D721Med (cell line): ENCODE data around the gene SYNPR.

Source experiments
- DNase-seq: peaks from one replicate; pipeline ENCODE4 v3.0.0; 2011; ENCODE audit warnings: low spot score; ENCODE audit not compliant: insufficient read length
- FAIRE-seq: peaks from 2 replicates; lab custom pipeline; 2011; peaks lifted over from hg19 to GRCh38; lab: Jason Lieb, UNC
- TF ChIP-seq, protein P1 (sequence below): IDR thresholded peaks from 2 replicates; pipeline ENCODE4 v1.5.1; 2012; ENCODE audit warnings: mild to moderate bottlenecking, control low read depth; ENCODE audit not compliant: insufficient read depth; ENCODE audit errors: missing control alignments

Gene SYNPR

DNA sequence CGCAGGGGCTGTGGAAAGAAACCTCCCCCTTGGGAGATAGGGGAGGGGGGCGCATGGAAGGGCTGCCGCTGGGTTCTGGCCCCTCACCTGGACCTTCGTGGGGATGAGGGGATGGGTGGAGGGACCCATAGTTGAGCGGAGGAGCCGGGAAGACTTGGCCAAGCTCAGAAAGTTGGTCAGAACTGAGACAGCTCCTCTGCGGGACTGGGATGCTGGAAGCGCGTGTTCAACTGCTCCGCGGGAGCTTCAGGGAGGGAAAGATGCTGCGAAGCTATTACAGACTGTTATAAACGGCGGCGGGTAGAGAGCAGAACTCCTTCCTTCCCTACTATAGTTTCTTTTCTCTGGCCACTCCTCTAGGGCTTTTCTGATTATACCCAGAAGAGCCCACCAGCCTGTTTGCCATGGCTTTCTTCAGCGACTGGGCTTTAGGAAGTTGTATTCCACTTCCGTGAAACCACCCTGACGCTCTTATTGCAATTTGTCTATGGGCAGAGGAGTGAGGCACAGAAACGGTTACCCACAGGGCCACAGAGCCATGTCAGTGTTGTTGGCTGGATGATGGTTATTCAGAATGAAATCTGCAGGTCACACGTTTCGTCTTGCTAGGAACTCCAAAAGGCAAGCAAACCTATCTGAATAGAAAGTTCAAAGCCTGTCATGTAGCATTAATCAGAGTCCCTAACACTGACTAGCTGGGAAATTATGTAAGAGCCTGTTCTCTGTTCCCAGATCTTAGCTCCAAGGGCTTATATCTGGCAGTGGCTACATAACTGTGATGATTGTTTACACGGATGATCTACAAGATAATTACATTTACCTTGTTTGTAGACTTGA is 1.1 kb downstream of the SYNPR start:
- TF ChIP-seq, protein P1, sequence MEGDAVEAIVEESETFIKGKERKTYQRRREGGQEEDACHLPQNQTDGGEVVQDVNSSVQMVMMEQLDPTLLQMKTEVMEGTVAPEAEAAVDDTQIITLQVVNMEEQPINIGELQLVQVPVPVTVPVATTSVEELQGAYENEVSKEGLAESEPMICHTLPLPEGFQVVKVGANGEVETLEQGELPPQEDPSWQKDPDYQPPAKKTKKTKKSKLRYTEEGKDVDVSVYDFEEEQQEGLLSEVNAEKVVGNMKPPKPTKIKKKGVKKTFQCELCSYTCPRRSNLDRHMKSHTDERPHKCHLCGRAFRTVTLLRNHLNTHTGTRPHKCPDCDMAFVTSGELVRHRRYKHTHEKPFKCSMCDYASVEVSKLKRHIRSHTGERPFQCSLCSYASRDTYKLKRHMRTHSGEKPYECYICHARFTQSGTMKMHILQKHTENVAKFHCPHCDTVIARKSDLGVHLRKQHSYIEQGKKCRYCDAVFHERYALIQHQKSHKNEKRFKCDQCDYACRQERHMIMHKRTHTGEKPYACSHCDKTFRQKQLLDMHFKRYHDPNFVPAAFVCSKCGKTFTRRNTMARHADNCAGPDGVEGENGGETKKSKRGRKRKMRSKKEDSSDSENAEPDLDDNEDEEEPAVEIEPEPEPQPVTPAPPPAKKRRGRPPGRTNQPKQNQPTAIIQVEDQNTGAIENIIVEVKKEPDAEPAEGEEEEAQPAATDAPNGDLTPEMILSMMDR = no peak
- no peak for DNase-seq
- FAIRE-seq = no peak

DNA sequence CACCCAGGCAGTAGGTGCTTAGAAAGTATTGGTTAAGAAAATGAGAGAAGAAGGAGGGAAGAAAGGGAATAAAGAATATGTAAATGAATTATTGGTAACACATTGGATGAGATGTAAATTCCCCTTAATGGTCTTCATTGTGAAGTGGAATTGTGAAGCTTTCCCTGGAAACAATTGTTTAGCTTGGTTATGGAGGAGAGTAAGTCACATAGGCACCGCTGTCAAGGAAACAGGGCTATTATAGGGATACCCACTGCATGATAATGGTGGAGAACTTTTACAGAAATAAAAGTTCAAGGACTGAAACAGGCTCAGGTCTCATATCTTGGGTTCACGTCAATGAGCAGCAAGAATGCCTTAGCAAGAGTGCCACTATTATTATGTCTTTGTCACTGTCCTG is 9.5 kb downstream of the SYNPR start:
- TF ChIP-seq, protein P1 = no peak
- FAIRE-seq = no peak

DNA sequence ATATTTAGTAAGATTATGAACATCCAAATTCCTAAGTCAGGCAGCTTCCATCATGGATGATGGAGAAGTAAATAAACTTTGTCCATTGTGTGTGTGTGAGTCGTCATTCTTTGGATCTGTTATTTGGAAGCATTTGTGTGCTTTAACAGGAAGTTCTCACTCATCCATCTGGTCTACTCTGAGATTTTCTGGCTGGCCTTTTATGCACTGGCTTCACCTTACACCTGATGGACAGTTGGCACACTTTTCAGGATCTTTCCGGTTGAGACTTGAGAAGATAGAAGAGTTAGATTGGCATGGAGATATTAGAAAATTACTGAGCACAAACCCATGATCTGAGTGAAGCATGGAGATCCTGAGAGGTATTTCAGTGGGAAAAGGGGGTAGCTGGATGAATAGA is 12.6 kb downstream of the SYNPR start:
- DNase-seq (no peak), FAIRE-seq (no peak)

More for the DNA sequence above, 9.5 kb downstream of the SYNPR start:
- no peak for DNase-seq

DNA sequence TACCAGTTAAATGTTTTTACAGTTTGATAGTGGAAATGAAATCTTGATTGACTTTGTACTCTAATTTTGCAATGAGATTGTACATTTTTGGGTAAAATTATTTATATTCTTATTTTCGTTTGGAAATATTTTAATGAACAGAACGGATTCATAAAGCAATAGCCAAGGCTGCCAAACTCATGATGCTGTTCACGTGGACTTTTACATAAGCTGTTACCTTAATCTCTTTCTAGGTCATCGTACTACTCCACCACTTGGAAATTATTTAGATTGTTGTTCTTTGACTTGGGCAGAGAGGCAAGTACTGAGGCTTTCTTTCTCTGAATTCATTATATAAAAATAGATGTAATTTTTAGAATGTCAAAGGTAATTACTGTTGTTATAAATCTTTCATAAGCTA is 16.2 kb downstream of the SYNPR start:
- DNase-seq (no peak), FAIRE-seq (no peak)
- TF ChIP-seq, protein P1 = no peak

More for the DNA sequence above, 12.6 kb downstream of the SYNPR start:
- TF ChIP-seq, protein P1 = no peak

DNA sequence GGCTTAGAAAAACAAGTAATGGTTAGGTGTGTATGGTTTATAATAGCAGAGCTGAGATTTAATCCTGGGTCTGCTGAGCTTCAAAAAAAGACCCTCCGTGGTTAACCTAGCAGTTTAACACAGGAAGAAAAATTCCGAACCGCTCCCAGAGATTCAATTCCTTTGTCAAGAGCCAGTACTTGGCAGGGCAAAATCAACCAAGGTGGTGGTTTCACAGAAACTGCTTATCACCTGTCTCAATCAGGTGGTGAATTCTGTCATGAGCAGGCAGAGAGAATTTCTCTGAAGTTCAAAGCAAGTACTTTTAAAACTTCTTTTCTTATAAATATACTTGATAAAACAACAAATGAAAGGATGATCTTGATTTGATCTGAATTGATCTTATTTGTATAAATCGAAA is 17.2 kb downstream of the SYNPR start:
- FAIRE-seq (no peak), DNase-seq (no peak)
- TF ChIP-seq, protein P1 = no peak

DNA sequence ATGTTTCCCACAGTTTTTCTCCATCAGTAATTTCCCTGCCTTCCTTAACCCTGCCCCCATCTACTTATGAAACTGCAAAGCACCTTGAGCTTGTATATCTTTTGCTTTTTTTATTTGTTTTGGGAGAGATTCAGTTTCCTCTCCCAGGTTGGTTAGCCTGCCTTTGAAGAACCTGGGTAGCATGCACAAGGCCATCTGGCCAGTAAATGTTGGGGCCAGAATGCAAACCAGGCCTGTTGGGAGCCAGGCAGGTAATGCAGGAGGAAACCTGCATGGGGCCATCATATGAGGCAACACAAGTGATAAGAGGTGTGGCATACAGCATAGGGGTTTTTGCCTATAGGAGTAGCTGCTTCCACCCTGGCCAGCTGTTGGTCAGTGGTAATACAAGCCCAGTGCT is 17.7 kb downstream of the SYNPR start:
- DNase-seq (no peak), FAIRE-seq (no peak)
- TF ChIP-seq, protein P1 = no peak

DNA sequence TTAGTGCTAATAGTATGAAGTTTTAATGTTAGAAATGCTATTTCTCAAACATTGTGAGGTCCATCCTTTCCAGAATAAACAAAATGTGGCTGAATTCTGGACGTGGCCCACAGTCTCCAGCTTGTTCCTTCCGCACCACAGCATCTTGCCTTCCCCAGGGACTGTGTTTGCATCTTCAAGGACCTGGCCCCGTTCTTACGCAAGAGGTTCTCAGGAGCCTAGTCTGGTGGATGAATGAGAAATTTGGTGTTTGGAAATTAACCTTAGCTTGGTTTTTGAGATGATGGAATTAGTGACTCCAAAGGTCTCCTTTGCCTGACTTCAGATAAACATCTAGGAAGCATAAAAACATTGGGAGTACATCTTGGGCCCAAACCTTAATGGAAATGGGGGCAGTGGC is 18.1 kb downstream of the SYNPR start:
- DNase-seq (no peak), FAIRE-seq (no peak)
- TF ChIP-seq, protein P1 = no peak
